ENCODE data around the gene CCR4.
"Not testable (repeated sequence)": the region's sequence is repeated elsewhere in the genome, so short reads cannot be mapped to it uniquely, and the experiment has no call there.

The CCR4 gene

DNA sequence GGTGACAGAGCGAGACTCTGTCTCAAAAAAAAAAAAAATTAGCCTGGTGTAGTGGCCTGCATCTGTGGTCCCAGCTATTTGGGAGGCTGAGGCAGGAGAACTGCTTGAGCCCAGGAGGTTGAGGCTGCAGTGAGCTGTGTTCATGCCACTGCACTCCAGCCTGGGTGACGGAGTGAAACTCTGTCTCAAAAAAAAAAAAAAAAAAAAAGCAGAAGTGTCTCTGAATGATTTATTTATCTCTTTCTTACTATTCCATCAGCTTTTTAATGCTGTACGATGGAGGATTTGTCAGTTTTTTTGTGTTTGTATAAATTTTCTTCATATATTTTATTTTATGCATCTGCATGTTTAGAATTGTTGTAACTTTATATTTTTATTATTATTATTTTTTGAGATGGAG, 33.5 kb downstream of the CCR4 start:
- FAIRE-seq: not testable (repeated sequence)

DNA sequence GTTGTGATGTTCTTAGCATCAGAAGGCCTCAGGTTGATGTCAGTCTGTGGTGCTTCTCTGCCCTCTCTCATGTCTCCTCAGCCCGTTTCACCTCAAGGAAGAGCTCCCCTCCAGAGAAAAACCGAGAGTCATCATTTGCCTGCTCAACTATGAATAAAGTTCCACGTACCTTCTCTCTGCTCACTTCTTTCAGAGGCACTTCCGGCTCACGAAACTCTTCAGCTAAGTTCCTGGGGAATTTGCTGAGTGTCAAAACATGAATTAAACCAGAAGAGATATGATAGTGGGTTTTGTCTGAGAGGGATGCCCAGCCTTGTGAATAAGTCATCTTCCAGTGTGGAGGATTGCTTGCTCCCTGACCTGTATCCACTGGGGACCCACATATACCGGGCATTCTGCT, 37.7 kb downstream of the CCR4 start:
- FAIRE-seq: no peak

DNA sequence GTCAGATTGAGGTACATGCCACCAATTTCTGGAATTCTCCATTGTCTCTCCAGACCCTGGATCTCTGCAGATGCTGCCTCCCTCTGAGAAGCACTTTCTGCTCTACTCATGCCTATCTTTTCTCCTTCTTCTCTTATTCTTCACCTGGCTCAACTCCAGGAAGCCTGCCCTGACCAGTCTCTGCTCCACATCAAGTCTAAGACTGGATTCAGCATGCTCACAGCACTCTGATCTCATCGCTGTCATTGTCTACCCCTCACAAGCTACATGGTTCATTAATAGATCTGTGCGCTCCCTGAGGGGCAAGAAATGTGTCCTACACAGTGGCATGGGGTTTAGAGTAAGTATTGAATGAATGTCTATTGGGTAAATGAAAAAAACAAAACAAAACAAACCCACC, 38.7 kb downstream of the CCR4 start:
- no peak for FAIRE-seq

DNA sequence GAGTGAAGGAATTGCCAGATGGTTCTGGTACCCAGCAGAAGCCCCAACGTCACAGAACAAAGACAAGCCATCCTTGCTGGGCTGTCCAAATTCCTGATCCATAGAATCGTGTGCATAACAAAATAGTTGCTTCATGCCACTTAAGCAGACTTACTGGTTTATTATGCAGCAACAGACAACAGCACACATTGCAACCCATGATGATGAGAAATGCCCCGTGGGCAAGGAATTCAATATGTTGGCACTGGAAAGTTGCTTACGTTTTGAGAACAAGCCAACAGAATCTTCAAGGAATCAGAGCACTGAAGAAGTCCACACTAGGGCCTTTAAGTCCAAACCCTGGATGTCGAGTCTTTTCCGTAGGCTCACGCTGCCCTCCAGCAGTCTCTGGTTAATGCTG, 40.3 kb downstream of the CCR4 start:
- FAIRE-seq: no peak

DNA sequence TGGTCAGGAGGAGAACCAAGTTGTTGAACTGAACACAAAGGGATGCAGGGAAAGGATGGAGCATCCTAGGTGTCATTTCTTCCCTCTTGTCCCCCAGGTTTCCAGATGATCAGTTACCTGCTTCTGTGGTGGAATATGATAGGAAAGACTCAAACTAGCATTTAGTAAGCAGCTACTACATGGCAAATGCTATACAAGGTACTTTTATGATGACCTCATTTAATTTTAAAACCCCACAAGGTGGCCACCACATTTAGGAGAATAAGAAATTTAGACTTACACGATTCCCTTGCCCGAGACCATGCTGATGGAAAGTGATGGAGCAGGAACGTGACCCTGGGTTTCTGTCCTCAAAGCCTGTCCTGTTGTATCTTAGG, 40.9 kb downstream of the CCR4 start:
- FAIRE-seq: no peak

GRCh38 chr3:32994045-32994444, 42.6 kb downstream of the CCR4 start:
- FAIRE-seq: no peak

- no peak for FAIRE-seq
Measured at GRCh38 chr3:32995098-32995497, 43.7 kb downstream of the CCR4 start.

GRCh38 chr3:32996048-32996754, 44.8 kb downstream of the CCR4 start:
- no peak for FAIRE-seq

DNA sequence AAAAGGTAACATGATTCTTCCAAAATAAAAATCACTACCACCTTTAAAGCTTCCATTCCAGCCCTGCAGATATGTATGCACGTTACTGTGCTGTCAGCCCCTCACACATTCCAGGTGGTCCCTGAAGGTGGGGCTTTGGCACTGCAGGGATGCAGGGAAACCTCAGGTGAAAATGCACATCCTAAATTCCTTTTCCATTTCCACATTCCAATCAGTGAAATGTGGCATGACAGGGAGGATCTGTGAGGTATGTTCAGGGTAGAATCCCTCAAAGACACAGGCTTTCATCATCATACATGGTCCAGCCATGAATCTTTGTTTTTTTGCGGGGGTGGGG, 45.3 kb downstream of the CCR4 start:
- FAIRE-seq: no peak

DNA sequence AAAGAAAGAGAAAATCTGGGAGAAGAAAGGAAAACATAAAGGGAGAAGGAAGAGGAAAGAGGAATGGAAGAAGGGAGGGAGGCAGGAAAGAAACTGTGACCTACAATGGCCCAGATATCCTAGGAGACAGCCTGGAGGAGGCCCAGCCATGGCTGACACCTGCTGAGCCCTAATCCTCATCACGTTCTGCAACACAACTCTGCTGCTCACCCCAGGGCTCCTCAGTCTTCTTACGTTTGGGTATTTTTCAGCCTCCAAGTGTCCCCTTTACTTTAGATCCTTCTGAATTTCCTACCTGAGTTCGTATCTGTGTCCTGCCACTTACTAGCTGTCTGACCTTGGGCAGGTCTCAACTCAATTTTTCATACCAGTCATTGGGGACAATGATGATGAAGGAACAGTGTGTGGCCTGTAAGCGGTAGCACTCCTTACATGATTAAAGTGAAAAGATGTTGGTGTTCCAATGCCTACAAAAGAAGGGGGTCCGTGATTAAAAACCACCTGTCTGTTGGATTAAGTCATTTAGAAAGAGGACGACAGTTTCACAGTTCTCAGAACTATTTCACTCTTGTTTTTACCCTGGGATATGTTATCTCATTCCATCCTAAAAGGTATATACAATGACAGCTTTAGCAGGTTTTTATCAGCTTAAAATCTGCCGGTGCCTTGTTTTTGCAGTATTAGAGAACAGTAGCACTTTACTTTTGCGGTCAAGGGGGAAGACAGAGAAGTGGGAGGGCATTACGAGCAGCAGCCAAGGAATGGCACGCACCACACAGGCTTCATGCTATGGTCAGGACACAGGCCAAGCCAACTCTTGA, 47.4 kb downstream of the CCR4 start:
- FAIRE-seq: no peak

- no peak for FAIRE-seq
Measured at GRCh38 chr3:33000691-33001385, 49.4 kb downstream of the CCR4 start.

GRCh38 chr3:33001889-33002288, 50.4 kb downstream of the CCR4 start:
- FAIRE-seq: peak; percentile 29

DNA sequence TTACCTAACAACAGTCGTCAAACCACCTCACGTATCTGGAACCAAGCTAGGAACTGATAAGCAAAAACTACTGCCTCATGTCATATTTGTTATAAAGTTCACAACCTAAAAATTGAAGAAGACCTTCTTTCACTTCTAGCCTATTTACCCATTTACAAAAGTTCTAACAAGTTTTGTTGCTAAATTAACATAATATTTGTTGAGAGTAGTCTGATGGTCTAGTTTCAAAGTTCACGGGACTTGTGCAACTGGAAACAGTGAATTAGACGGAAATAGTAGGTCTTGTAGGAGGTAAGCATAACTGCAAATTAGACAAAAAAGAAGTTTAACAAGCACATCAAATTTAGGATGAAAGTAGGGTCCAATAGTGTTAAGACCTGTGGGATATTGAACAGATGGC, 51.9 kb downstream of the CCR4 start:
- no peak for FAIRE-seq

GRCh38 chr3:33004205-33004604, 52.8 kb downstream of the CCR4 start:
- FAIRE-seq: no peak

DNA sequence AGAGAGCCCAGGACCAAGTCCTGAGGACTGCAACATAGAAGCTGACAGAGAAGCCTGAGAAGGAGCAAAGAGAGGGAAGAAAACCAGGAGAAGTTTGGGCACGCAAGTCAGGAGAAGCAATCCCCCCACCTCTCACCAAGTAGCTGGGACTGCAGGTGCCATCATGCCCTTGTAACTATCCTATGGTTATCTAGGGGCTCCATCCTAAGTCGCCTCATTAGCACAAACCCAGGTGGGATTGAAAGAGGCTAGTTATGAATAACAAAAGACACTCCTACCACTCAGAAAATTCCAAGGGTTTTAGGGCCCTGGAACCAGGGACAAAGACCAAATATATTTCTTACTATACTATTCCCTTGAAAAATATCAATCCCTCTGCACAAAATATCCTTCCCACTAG, 53.5 kb downstream of the CCR4 start:
- no peak for FAIRE-seq

All from endometrium (tissue), 2 donors.